ENCODE measurements around the gene CUBN.

CUBN gene

DNA sequence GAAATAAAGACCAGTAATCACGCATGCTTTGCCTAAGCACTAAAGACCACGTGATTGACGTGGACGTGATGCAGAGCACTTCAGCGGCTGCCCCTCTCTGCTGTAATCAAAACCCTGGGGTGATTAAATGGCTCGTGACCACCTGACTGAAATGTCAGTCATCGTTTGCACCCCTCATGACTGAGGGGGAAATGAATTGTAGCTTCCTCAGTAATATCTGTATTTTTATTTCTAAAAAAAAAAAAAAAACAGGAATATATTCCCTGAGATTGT is 164.3 kb downstream of the CUBN start:
- Mint-ChIP-seq H3K9me3 (no peaks in the 10 kb centered on the region), H3K4me1 (no peaks in the 10 kb centered on the region), H3K36me3 (peaks cover 2% of the 10 kb centered on the region), H3K4me3 (no peak overlapping the region), H3K27me3 (peaks cover 4% of the 10 kb centered on the region), H3K27ac (no peak overlapping the region)
- DNase-seq (ENCODE audit: low spot score in 2 of 2): no peak
- ATAC-seq (ENCODE audit: low read depth): no peak

DNA sequence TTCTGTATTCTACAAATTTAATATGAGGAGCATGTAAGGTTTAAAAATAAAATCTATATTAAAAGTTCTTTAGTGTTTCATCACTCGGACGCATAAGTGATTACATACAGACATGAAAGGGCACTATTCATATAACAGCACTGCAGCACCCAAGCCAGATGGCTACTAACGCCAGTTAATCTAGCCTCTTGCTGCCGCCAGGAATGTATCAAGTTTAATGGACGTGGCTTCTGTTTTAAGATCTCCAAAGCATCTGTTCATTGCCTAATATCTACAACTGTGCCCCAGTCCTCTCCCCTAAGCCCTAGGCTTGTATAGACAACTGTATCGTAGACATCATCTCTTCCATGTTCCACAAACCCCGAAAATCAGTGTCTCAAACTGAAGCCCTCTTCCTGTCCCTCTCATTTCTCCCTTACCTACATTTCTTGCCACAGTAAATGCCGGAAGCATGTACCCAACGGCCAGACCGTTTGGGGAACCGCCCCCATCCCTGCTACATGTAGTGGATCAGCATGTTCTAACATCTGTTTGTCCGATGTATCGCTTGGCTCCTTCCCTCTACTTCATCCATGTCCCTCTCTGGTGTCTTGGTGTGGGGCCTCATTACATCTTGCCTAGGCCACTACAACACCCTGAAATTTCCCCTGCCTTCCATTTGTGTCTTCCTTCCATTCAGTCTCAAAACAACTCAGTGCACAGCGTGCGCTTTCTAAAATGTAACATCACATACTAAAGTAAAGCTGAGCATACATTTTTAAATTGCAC is 164.9 kb downstream of the CUBN start:
- no peak for ATAC-seq (ENCODE audit: low read depth)
- no peak overlapping the region for H3K27ac Mint-ChIP-seq
- H3K9me3 Mint-ChIP-seq: no peaks in the 10 kb centered on the region
- H3K36me3 Mint-ChIP-seq: peaks cover 2% of the 10 kb centered on the region
- no peaks in the 10 kb centered on the region for H3K4me1 Mint-ChIP-seq
- peaks cover 4% of the 10 kb centered on the region for H3K27me3 Mint-ChIP-seq
- DNase-seq (ENCODE audit: low spot score in 2 of 2): no peak
- no peak overlapping the region for H3K4me3 Mint-ChIP-seq

DNA sequence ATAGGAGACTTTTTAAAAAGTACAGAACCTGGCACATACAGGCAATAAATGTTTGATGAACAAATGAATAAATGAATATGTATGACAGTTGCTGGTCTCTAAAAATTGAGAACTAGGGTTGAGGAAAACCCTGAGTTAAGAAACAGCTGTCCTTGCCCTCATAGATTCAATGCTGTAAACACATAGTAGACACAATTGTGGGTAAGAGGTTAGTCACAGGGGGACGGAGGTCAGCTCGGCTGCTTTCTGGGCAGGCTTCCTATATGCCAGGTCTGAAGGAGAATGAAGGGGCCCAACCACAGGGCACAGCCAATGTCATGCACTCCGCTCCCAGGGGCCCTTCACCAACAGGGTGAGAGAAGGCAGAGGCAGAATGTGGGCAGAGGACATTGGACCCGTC is 169.1 kb downstream of the CUBN start:
- ATAC-seq (ENCODE audit: low read depth): no peak
- Mint-ChIP-seq H3K4me3 (no peak overlapping the region), H3K27ac (no peak overlapping the region), H3K9me3 (no peaks in the 10 kb centered on the region), H3K36me3 (peaks cover 2% of the 10 kb centered on the region), H3K27me3 (peaks cover 3% of the 10 kb centered on the region), H3K4me1 (no peaks in the 10 kb centered on the region)
- DNase-seq (ENCODE audit: low spot score in 2 of 2): no peak

DNA sequence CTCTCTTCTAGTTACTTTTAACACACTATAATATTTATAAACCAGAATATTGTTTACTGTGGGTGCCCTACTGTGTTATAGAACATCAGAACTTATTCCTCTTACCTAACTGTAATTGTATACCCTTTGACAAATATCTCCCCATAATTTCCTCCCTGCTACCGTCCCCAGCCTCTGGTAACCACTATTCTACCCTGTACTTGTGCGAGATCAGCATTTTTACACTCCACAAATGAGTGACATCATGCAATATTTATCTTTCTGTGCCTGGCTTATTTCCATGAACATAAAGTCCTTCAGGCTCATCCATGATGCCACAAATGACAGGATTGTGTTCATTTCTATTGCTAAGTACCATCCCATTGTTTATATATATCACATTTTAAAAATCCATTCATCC is 172.6 kb downstream of the CUBN start:
- Mint-ChIP-seq H3K4me3 (no peak overlapping the region), H3K36me3 (no peaks in the 10 kb centered on the region), H3K4me1 (no peaks in the 10 kb centered on the region), H3K27me3 (peaks cover 2% of the 10 kb centered on the region), H3K9me3 (no peaks in the 10 kb centered on the region), H3K27ac (no peak overlapping the region)
- DNase-seq (ENCODE audit: low spot score in 2 of 2) (no peak), ATAC-seq (ENCODE audit: low read depth) (no peak)

DNA sequence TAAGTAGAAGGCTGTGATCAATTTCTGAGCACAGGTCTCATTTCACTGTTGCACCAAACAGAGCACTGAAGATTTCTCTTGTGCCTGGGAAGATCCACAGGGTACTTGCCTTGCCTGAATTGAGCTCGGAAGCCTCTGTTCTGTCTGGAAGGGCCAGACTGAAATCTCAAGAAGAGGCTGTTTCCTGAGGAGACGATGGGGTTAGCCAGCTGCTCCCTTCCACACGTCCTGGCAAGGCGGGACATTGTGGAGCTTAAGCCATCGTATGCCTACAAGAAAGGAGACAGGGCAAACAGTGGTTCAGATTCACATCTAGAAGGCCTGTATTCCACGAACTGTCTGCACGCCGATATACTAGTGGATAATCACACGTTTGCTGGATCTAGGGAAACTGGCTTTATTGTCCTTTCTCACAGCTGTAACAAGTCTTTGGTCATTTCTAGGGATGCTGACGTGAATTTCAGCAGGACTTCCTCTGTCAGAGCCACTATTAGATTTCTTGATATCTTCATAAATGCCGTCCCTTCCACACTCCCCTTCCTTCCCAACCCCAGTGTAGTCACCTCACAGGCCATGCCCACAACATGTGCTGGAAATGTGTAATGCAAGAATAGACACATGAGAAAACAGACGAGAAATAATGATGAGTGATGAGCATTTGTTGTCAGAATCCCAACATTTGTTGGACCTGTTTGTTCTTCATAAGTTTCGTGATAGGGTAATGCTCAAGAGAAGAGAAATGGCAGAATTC is 175.2 kb downstream of the CUBN start:
- Mint-ChIP-seq H3K36me3 (no peaks in the 10 kb centered on the region), H3K4me3 (no peak overlapping the region), H3K27me3 (peaks cover 2% of the 10 kb centered on the region), H3K4me1 (no peaks in the 10 kb centered on the region), H3K27ac (no peak overlapping the region), H3K9me3 (no peaks in the 10 kb centered on the region)
- DNase-seq (ENCODE audit: low spot score in 2 of 2): no peak
- no peak for ATAC-seq (ENCODE audit: low read depth)

DNA sequence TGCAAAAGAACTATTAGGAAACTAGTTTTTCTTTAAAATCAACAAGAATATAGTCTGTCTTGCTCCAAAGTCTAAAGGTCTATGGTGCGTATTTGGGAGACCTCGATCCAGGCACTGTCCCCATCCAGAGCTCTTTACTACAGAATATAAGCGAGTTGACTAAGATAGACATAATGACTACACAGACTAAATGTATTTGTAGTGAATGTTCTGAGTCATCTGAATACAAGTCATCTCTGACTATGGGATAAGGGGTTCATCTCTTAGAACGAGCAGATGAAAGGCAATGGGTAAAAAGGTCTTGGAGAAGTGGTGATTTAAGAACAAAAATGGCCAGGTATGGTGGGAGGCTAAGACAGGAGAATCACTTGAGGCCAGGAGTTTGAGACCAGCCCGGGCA is 176.3 kb downstream of the CUBN start:
- H3K36me3 Mint-ChIP-seq: no peaks in the 10 kb centered on the region
- no peaks in the 10 kb centered on the region for H3K4me1 Mint-ChIP-seq
- no peaks in the 10 kb centered on the region for H3K9me3 Mint-ChIP-seq
- no peak overlapping the region for H3K4me3 Mint-ChIP-seq
- DNase-seq (ENCODE audit: low spot score in 2 of 2): no peak
- H3K27me3 Mint-ChIP-seq: peaks cover 2% of the 10 kb centered on the region
- ATAC-seq (ENCODE audit: low read depth): no peak
- H3K27ac Mint-ChIP-seq: no peak overlapping the region

DNA sequence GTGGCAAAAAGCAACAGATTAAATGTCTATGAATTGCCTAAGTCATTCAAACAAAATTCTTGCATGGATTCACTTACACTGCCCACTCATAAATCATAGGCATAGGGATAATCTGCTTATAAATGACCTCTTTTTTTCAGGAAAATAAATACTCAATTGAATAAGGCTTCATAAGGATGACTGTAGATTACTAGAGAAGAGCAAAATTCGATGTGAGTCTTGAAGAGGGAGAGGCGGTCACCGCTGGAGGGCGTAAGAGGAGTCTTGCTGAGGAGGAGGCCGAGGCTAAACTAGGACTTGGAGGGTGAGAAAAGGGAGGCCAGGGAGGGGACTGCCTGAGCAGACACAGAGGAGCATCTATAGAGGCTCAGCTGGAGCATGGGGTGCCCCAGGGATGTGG is 177.0 kb downstream of the CUBN start:
- H3K4me1 Mint-ChIP-seq: no peaks in the 10 kb centered on the region
- DNase-seq (ENCODE audit: low spot score in 2 of 2) (no peak), ATAC-seq (ENCODE audit: low read depth) (no peak)
- H3K27ac Mint-ChIP-seq: no peak overlapping the region
- no peak overlapping the region for H3K4me3 Mint-ChIP-seq
- no peaks in the 10 kb centered on the region for H3K9me3 Mint-ChIP-seq
- no peaks in the 10 kb centered on the region for H3K36me3 Mint-ChIP-seq
- H3K27me3 Mint-ChIP-seq: peaks cover 2% of the 10 kb centered on the region

DNA sequence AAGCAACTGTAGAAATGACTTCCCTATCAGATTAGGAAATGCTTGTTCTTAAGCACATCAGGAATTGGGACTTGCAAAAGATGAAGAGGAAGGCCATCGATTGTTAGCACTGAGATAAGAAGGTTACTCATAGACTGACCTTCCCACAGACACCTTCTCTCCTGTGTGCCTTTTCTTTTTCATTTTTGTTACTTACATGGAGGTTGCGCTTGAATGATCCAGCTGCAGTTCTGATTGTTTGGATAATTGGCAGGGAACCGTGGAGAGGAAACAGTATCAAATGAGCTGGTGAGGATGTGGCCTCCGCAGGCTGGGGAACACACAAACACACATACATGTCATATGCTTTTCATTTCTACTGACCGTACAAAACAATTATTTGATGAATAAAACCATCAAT is 177.5 kb downstream of the CUBN start:
- no peak for DNase-seq (ENCODE audit: low spot score in 2 of 2)
- Mint-ChIP-seq H3K36me3 (no peaks in the 10 kb centered on the region), H3K9me3 (no peaks in the 10 kb centered on the region), H3K27me3 (peaks cover 1% of the 10 kb centered on the region), H3K4me3 (no peak overlapping the region), H3K4me1 (no peaks in the 10 kb centered on the region), H3K27ac (no peak overlapping the region)
- ATAC-seq (ENCODE audit: low read depth): no peak

DNA sequence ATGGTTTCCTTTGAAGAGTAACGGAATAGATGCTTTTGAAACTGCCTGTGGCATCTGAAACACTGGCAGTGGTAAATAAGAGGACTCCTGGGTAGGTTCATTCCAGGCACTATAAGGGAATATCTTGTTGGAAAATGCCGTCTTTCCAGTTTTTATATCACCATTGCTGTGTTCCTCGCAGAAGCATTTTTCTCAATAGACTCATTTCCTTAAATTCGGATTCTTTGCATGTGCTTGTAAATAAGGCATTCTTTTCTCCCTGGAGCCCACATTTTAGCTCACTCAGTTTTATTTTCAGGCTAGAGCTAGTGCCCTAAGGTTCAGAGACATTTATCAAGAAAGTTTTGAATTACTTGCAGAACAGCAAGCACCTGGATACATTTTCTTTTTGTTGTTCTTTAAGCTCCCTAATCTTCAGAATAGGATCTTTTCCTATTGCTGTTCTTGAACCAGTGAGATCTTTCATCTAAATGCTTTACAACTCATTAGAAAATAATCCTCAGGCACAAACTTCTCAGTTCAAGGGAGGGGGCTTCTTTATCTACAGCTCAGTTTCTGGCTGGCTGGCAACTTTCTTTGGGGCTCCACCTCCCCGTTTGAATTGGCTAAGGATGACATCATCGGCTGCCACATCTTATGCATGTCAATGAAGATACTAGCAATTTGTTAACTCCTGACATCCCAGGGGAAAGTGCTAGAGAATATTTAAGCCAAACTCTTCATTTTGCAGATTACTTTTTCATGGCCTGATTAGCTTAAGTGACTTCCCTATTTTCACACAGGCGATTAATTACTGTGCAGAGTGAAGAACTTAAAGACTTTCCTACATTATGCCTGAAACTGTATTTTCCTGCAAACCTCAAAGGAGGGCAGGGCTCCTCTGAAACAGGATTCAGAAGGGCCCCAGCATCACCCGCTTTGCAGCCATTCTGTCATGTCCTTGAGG is 178.7 kb downstream of the CUBN start:
- Mint-ChIP-seq H3K27ac (no peak overlapping the region), H3K9me3 (no peaks in the 10 kb centered on the region), H3K4me3 (no peak overlapping the region), H3K4me1 (no peaks in the 10 kb centered on the region), H3K36me3 (no peaks in the 10 kb centered on the region), H3K27me3 (no peaks in the 10 kb centered on the region)
- ATAC-seq (ENCODE audit: low read depth): no peak
- no peak for DNase-seq (ENCODE audit: low spot score in 2 of 2)

DNA sequence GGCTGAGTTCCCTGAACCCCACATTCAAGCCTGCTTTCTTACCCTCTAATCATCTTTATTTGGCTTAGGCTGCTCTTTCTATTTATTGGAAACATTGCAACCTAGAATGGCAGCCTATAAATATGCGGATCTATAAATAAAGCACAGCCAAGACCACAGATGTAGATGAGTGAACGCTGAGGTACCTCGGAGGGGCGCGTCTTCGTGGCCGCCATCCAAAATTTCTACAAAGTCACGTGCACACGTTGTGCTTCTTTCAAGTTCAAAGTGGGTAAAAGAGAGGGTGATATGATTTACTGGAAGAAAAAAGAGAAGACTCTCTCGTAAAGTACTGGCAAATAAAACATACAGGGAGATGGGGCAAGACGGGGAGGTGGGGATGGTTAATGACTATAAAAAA is 179.8 kb downstream of the CUBN start:
- ATAC-seq (ENCODE audit: low read depth) (no peak), DNase-seq (ENCODE audit: low spot score in 2 of 2) (no peak)
- Mint-ChIP-seq H3K27me3 (no peaks in the 10 kb centered on the region), H3K36me3 (no peaks in the 10 kb centered on the region), H3K4me3 (no peak overlapping the region), H3K9me3 (no peaks in the 10 kb centered on the region), H3K27ac (no peak overlapping the region), H3K4me1 (no peaks in the 10 kb centered on the region)

DNA sequence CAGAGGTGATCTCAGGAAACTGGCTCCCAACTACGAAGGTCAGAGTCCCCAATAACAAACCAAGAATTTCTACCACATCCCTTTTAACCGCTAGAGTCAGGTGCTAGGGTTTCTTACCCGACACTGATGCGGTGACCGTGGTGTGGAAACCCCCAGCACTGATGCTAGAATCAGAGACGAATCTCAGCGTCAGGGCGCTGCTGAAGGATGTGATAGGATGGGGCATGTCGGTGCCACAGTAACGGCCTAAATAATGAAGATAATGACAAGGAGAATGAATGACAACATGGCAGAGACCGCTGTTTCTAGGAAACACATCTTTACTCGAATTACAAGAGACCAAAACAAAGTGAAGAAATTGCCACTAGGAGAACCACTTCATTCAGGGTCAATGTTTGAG is 181.2 kb downstream of the CUBN start:
- Mint-ChIP-seq H3K27me3 (no peaks in the 10 kb centered on the region), H3K4me3 (no peak overlapping the region), H3K27ac (no peak overlapping the region), H3K36me3 (no peaks in the 10 kb centered on the region), H3K4me1 (no peaks in the 10 kb centered on the region), H3K9me3 (no peaks in the 10 kb centered on the region)
- ATAC-seq (ENCODE audit: low read depth): peak; percentile 37
- DNase-seq (ENCODE audit: low spot score in 2 of 2): no peak

DNA sequence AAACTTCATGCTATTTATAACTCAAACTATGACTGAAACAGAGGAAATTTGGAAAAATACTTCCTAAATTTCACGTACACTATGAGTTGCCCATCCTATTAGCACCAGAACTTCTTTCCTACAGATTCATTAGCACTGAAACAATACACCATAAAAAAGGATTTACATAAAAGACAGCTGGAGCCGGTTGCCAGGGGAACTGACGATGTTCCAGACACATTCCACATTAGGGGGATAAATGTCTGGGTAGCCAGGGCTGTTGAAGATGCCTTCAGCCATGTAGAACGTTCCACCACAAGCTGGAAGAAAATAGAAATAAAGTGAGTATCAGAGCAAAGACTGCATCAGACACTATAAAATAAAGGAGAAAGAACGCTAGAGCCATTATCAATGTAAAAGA is 182.5 kb downstream of the CUBN start:
- no peaks in the 10 kb centered on the region for H3K27me3 Mint-ChIP-seq
- no peak overlapping the region for H3K4me3 Mint-ChIP-seq
- H3K9me3 Mint-ChIP-seq: no peaks in the 10 kb centered on the region
- H3K27ac Mint-ChIP-seq: no peak overlapping the region
- no peaks in the 10 kb centered on the region for H3K36me3 Mint-ChIP-seq
- no peaks in the 10 kb centered on the region for H3K4me1 Mint-ChIP-seq
- ATAC-seq (ENCODE audit: low read depth) (no peak), DNase-seq (ENCODE audit: low spot score in 2 of 2) (no peak)

DNA sequence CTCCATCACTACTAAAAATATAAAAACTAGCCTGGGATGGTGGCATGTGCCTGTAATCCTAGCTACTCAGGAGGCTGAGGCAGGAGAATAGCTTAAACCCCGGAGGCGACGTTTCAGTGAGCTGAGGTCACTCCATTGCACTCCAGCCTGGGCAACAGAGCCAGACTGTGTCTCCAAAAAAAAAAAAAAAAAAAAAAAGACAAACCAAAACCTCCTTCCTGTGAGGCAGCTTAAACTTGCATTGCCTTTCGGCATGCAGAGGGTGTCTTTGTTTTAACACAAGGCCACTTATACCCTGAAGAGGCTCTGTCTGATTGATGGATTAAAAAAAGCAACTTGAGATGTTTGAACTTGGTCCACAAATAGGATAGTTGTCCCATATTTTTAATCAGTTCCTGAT is 184.0 kb downstream of the CUBN start:
- ATAC-seq (ENCODE audit: low read depth): no peak
- Mint-ChIP-seq H3K9me3 (no peaks in the 10 kb centered on the region), H3K4me1 (no peaks in the 10 kb centered on the region), H3K27ac (no peak overlapping the region), H3K36me3 (no peaks in the 10 kb centered on the region), H3K4me3 (no peak overlapping the region), H3K27me3 (peaks cover 1% of the 10 kb centered on the region)
- DNase-seq (ENCODE audit: low spot score in 2 of 2): no peak

DNA sequence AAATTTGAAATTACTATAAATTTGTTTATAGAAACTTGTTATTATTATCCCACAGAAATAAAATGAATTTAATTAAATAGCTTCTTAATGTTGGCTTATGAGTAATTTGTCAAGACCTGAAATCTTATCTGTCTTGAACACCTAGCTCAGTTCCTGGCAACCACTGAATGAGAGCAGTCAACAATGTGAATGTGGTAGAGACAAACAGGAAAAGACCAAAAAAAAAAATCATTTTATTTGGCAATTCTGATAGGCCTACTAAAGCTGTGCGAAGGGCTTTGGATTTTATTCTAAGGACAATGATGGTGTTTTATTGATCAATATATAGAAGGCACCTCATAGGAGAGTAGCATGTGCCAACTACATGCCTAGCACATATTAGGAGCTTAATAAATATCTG is 184.6 kb downstream of the CUBN start:
- ATAC-seq (ENCODE audit: low read depth): no peak
- no peak for DNase-seq (ENCODE audit: low spot score in 2 of 2)
- H3K4me3 Mint-ChIP-seq: no peak overlapping the region
- H3K27ac Mint-ChIP-seq: no peak overlapping the region
- H3K4me1 Mint-ChIP-seq: no peaks in the 10 kb centered on the region
- H3K27me3 Mint-ChIP-seq: peaks cover 3% of the 10 kb centered on the region
- H3K9me3 Mint-ChIP-seq: no peaks in the 10 kb centered on the region
- no peaks in the 10 kb centered on the region for H3K36me3 Mint-ChIP-seq
